Right cardiac atrium (tissue), 5 donors: ENCODE data around the gene RELL1. TPM values are rescaled to one million over a fixed set of nuclear protein-coding genes. Genes with fewer than 3 reads are reported as not detected.

ENCODE experiments used
- ATAC-seq, 2 donors: fragments of 200-7000 bp; cut with Tn5 transposase; one replicate each; pipeline versions ENCODE4 v1.8.0 to v1.9.1; 2020; ENCODE audit warnings: moderate library complexity in 2 of 2, mild to moderate bottlenecking in 1 of 2
- DNase-seq, 3 donors: peaks; one replicate each; pipeline ENCODE4 v3.0.0-alpha.2; 2020
- H3K27ac ChIP-seq: one replicate; pipeline ENCODE4 v1.5.1; 2013; ENCODE audit warnings: mild to moderate bottlenecking, low read length, control low read depth, moderate library complexity
- H3K27me3 ChIP-seq: one replicate; pipeline ENCODE4 v1.6.1; 2013; ENCODE audit not compliant: control insufficient read depth, insufficient read depth
- H3K4me1 ChIP-seq: one replicate; pipeline ENCODE4 v1.6.1; 2013; ENCODE audit warnings: low read length; ENCODE audit not compliant: control insufficient read depth, insufficient read depth
- H3K4me3 ChIP-seq: one replicate; pipeline ENCODE4 v1.5.1; 2013; ENCODE audit warnings: low read length, control low read depth
- H3K9me3 ChIP-seq: one replicate; pipeline ENCODE4 v1.6.1; 2013; ENCODE audit warnings: low read length; ENCODE audit not compliant: control insufficient read depth
- WGBS: extraction: QIAGEN DNeasy Blood & Tissue Kit; methylation state at CpG from one replicate; pipeline ENCODE4 v1.1.7; 2013; 5-methylcytosine and 5-hydroxymethylcytosine counted together
- intact Hi-C, 4 donors: fragments of 100-400 bp; cut with DNase I; formaldehyde crosslinking; loops; one replicate each; pipeline versions ENCODE4 v1.11.0 to v1.14.0; 2022 to 2023
- polyA plus RNA-seq: library from polyadenylated mRNA; stranded (reverse); fragments of 200-250 nt; gene quantifications from one replicate; pipeline ENCODE4 v1.2.3, GENCODE V29; 2013
- total RNA-seq, 4 donors: library from RNA; stranded (reverse); fragmentation: NEBNext Ultra II Directional; extraction: Animal tissue kit (Norgen Biotek cat#: 25700); gene quantifications; one replicate each; pipeline ENCODE4 v1.2.1, GENCODE V29; 2021
- donor health status: healthy with polysubstance abuse.
- donor health status: DM: no; HTN: yes; CAD: no.
- donor health status: DM: no; HTN: no; CAD: no.
- donor health status: DM: no; HTN: yes; CAD: no; lungs with severe emphysema.
- donor health status: DM: yes; HTN: yes; CAD: no.

The RELL1 gene
- total and polyA plus RNA-seq, 5 donors = 2.1 to 31.1 (median 19.3) TPM

GRCh38 chr4:37568489-37568888 is 117.7 kb downstream of the RELL1 start:
- no peak for DNase-seq
- Histone ChIP-seq H3K27ac (no peak overlapping the region), H3K9me3 (no peaks in the 10 kb centered on the region), H3K27me3 (no peaks in the 10 kb centered on the region), H3K4me1 (no peaks in the 10 kb centered on the region), H3K4me3 (no peak overlapping the region)
- ATAC-seq = no peak
- 43% methylated on average over 7 of the region's 7 CpGs for WGBS
- intact Hi-C loops = loop anchor here in 2 of 4 donors (5.0 to 10.0 kb wide), 2 partner anchors 114 to 116 kb away; a partner anchor contains a TSS

- ATAC-seq = no peak
- 80% methylated on average over 2 of the region's 2 CpGs for WGBS
- intact Hi-C loops = loop anchor here in 2 of 4 donors (5.0 to 10.0 kb wide), 2 partner anchors 113 to 116 kb away; a partner anchor contains a TSS
Observed at GRCh38 chr4:37567836-37568235, 118.3 kb downstream of the RELL1 start.

GRCh38 chr4:37562592-37562991 is 123.6 kb downstream of the RELL1 start:
- Histone ChIP-seq H3K9me3 (no peaks in the 10 kb centered on the region), H3K4me1 (no peaks in the 10 kb centered on the region), H3K4me3 (no peak overlapping the region), H3K27me3 (no peaks in the 10 kb centered on the region), H3K27ac (no peak overlapping the region)
- DNase-seq (no peak), ATAC-seq (no peak)
- intact Hi-C loops = loop anchor here in 1 of 4 donors (10.0 kb wide), 1 partner anchor 108 kb away; a partner anchor contains a TSS
- 83% methylated on average over 4 of the region's 4 CpGs for WGBS

More at GRCh38 chr4:37567836-37568235, 118.3 kb downstream of the RELL1 start:
- Histone ChIP-seq H3K4me3 (no peak overlapping the region), H3K27me3 (no peaks in the 10 kb centered on the region), H3K27ac (no peak overlapping the region), H3K4me1 (no peaks in the 10 kb centered on the region), H3K9me3 (no peaks in the 10 kb centered on the region)
- no peak for DNase-seq

GRCh38 chr4:37561803-37562207 is 124.4 kb downstream of the RELL1 start:
- Histone ChIP-seq H3K27me3 (no peaks in the 10 kb centered on the region), H3K4me1 (no peaks in the 10 kb centered on the region), H3K27ac (no peak overlapping the region), H3K9me3 (no peaks in the 10 kb centered on the region), H3K4me3 (no peak overlapping the region)
- ATAC-seq (no peak), DNase-seq (no peak)
- intact Hi-C loops = loop anchor here in 1 of 4 donors (10.0 kb wide), 1 partner anchor 107 kb away; a partner anchor contains a TSS
- WGBS = 13% methylated on average over 1 of the region's 1 CpG

- Histone ChIP-seq H3K4me3 (no peak overlapping the region), H3K27ac (no peak overlapping the region), H3K4me1 (no peaks in the 10 kb centered on the region), H3K27me3 (no peaks in the 10 kb centered on the region), H3K9me3 (no peaks in the 10 kb centered on the region)
- WGBS = 64% methylated on average over 3 of the region's 3 CpGs
- DNase-seq = no peak
- ATAC-seq = no peak
- intact Hi-C loops = loop anchor here in 1 of 4 donors (10.0 kb wide), 1 partner anchor 106 kb away; a partner anchor contains a TSS
Observed at GRCh38 chr4:37561196-37561802, 124.9 kb downstream of the RELL1 start.

Other genes starting within 250 kb of the RELL1 start
- gene PGM2, start 140.3 kb upstream of the RELL1 start, total RNA-seq = 10 to 100 TPM in 2 of 4 donors, 1 to 10 TPM in 2; 8.9 to 14.7 (median 10.7) TPM
- gene PGM2, start 140.3 kb upstream of the RELL1 start, polyA plus RNA-seq = 4.3 TPM
- 100 to 1,000 TPM; 114 to 134 (median 118) TPM for gene TBC1D1, start 204.7 kb upstream of the RELL1 start, total RNA-seq
- gene TBC1D1, start 204.7 kb upstream of the RELL1 start, polyA plus RNA-seq = 86.7 TPM